Measurements from ENCODE around the gene LRIT1. TPM values are rescaled to one million over a fixed set of nuclear protein-coding genes. Genes with fewer than 3 reads are reported as not detected.
A peak's percentile ranks its signal among the peaks of the same experiment; 100 is the strongest.

The LRIT1 gene
- total and polyA plus RNA-seq, 7 experiments from 2014 or later: not detected

DNA sequence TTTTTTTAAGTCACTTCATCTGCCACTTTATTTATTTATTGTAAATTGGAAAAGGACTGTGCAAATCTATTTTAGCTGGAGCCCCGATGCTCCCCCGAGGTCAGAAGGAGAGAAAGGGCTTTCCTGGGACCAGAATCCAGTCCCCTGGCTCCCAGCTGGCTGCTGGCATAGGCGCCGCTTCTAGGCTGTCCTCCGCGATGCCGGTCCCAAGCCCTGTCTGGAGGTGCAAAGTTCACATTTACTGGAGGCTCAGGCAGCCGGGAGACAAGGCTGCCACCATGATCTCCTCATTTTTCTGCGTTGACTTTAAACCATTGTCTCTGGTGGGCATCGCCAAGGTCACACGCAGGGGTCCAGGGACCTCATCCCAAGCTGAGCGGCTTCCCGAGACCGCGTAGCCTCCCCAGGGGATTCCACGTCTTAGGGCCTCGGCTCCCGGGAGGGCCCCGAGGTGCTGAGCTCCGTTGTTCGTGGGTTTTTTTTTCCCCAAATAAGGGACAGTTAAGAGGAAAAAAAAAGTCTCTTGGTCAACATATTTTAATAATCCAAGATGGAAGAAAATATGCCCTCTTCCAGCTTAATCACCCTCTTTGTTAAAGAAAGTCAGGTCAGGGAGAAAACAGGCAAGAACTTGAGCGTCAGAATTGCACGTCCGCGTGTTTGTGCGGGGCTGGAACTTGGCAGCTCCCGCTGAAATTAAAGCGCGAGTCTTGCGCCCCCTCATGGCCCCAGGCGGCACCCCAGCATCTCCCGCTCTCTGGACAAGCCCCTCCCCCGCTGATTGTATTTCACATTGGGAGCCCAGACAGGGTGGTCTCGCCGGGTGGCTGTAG is 15.4 kb upstream of the LRIT1 start:
- ChIA-PET POLR2A (no interaction called here), CTCF (interaction anchor here (0.6 to 1.4 kb wide), 4 partner anchors 12 to 181 kb away, joined by 3 to 5 read pairs (median 4); partner anchors contain the start of gene RGR)
- Mint-ChIP-seq H3K27me3 (peaks cover 12 to 34% (median 19%) of the 10 kb centered on the region in 5 donors), H3K27ac (no peak overlapping the region), H3K4me1 (peaks cover 0 to 6% (median 4%) of the 10 kb centered on the region in 7 donors), H3K9me3 (peaks cover 0 to 2% (median 0%) of the 10 kb centered on the region in 11 donors), H3K4me3 (no peak overlapping the region), H3K36me3 (no peaks in the 10 kb centered on the region)
- intact Hi-C loops (cut with micrococcal nuclease): loop anchor here in 1 of 2 donors (1.0 kb wide), 1 partner anchor 108 kb away; no protein-coding TSS in a partner anchor
- no peaks in the 10 kb centered on the region for H3K9me3 ChIP-seq (ENCODE audit: control insufficient read depth in 2 of 3, low read length in 3 of 3)
- H3K36me3 ChIP-seq (ENCODE audit: control insufficient read depth in 2 of 3, insufficient read depth in 3 of 3, low read length in 3 of 3): no peaks in the 10 kb centered on the region
- DNase-seq (peak in 7 of 9 donors; percentile 7 to 39 (median 20)), ATAC-seq (peak; percentile 63)
- H3K4me1 ChIP-seq (ENCODE audit: control insufficient read depth in 2 of 2, insufficient read depth in 2 of 2, low read length in 2 of 2): no peaks in the 10 kb centered on the region
- H3K27me3 ChIP-seq (ENCODE audit: control insufficient read depth in 2 of 2, insufficient read depth in 2 of 2, low read length in 2 of 2): no peaks in the 10 kb centered on the region
- no peak overlapping the region for H3K4me3 ChIP-seq (ENCODE audit: low read length)
- no peak overlapping the region for H3K27ac ChIP-seq (ENCODE audit: low read depth, low read length)

DNA sequence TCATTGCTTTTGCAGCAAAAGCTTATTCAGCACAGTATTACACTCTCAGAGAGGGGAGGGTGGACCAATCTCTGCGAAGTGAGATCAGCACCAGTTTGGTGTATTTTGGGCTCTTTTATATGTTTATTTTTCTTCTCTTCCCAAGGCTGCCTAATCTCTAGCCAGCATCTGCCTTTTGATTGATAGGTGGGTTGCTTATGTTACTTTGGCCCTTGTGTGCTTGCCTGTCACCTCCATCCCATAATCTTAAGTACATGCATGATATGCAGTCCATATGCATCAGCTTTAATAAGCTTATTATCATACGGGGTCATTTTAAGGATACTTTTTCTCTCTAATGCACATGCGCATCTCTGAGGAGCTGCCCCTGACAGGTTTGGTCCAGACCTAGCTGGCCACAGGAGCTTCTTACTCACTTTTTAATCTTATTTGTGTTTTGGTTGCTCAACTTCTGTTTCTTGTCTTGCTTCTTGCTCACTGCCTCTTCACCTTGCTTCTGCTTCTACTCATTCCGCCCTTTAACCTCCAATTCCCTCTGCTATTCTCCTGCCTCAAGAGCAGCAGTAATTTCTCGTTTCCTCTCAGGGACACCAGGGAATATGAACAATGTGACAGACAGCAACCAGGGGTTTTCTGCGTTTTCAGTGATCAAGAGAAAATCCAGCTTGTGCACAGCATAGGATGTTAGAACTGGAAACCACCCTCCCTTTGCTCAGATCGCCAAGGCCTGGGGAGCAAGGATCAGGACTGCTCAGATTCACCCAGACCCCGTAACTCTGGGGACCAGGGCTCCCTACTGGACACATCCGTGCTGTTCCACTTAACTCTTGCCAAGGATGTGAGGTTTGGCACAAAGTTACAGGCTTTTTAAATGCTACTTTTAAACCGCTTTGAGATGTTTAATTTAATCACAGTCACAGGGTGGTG is 13.5 kb upstream of the LRIT1 start:
- Histone ChIP-seq H3K27me3 (ENCODE audit: control insufficient read depth in 2 of 2, insufficient read depth in 2 of 2, low read length in 2 of 2) (no peaks in the 10 kb centered on the region), H3K27ac (ENCODE audit: low read depth, low read length) (no peak overlapping the region), H3K4me3 (ENCODE audit: low read length) (no peak overlapping the region), H3K9me3 (ENCODE audit: control insufficient read depth in 2 of 3, low read length in 3 of 3) (no peaks in the 10 kb centered on the region), H3K4me1 (ENCODE audit: control insufficient read depth in 2 of 2, insufficient read depth in 2 of 2, low read length in 2 of 2) (no peaks in the 10 kb centered on the region), H3K36me3 (ENCODE audit: control insufficient read depth in 2 of 3, insufficient read depth in 3 of 3, low read length in 3 of 3) (no peaks in the 10 kb centered on the region)
- DNase-seq (no peak), ATAC-seq (no peak)
- intact Hi-C loops (cut with micrococcal nuclease): no loop called here
- H3K4me3 Mint-ChIP-seq: no peak overlapping the region
- CTCF ChIA-PET: no interaction called here
- H3K27ac Mint-ChIP-seq: no peak overlapping the region
- peaks cover 0 to 6% (median 4%) of the 10 kb centered on the region in 7 donors for H3K4me1 Mint-ChIP-seq
- H3K27me3 Mint-ChIP-seq: peaks cover 7 to 21% (median 17%) of the 10 kb centered on the region in 5 donors
- peaks cover 0 to 5% (median 0%) of the 10 kb centered on the region in 11 donors for H3K9me3 Mint-ChIP-seq
- no peaks in the 10 kb centered on the region for H3K36me3 Mint-ChIP-seq
- POLR2A ChIA-PET: no interaction called here

DNA sequence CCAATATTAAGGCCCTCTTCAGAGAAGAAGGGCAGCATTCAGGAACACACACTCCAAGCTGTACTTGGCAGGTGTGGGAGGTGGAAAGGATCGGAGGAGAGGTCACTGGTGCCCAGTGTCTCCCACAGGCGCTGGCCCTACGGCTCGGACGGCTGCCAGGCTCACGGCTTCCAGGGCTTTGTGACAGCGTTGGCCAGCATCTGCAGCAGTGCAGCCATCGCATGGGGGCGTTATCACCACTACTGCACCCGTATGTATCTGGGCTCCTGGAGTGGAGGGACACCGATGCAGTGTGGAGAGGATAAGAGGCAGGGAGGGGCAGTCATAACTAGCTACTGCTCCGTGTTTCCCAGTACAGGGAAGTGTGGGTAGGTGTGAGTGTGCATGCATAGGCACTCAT is 7.4 kb upstream of the LRIT1 start:
- no peak overlapping the region for H3K27ac Mint-ChIP-seq
- POLR2A ChIA-PET: no interaction called here
- Histone ChIP-seq H3K27ac (ENCODE audit: low read depth, low read length) (no peak overlapping the region), H3K4me1 (ENCODE audit: control insufficient read depth in 2 of 2, insufficient read depth in 2 of 2, low read length in 2 of 2) (no peaks in the 10 kb centered on the region), H3K27me3 (ENCODE audit: control insufficient read depth in 2 of 2, insufficient read depth in 2 of 2, low read length in 2 of 2) (no peaks in the 10 kb centered on the region), H3K36me3 (ENCODE audit: control insufficient read depth in 2 of 3, insufficient read depth in 3 of 3, low read length in 3 of 3) (no peaks in the 10 kb centered on the region), H3K4me3 (ENCODE audit: low read length) (no peak overlapping the region), H3K9me3 (ENCODE audit: control insufficient read depth in 2 of 3, low read length in 3 of 3) (no peaks in the 10 kb centered on the region)
- intact Hi-C loops (cut with micrococcal nuclease): no loop called here
- H3K4me3 Mint-ChIP-seq: no peak overlapping the region
- H3K4me1 Mint-ChIP-seq: no peaks in the 10 kb centered on the region
- no peak for DNase-seq
- H3K36me3 Mint-ChIP-seq: no peaks in the 10 kb centered on the region
- H3K9me3 Mint-ChIP-seq: peaks cover 0 to 5% (median 0%) of the 10 kb centered on the region in 11 donors
- H3K27me3 Mint-ChIP-seq: peaks cover 0 to 5% (median 2%) of the 10 kb centered on the region in 5 donors
- CTCF ChIA-PET: no interaction called here
- no peak for ATAC-seq

DNA sequence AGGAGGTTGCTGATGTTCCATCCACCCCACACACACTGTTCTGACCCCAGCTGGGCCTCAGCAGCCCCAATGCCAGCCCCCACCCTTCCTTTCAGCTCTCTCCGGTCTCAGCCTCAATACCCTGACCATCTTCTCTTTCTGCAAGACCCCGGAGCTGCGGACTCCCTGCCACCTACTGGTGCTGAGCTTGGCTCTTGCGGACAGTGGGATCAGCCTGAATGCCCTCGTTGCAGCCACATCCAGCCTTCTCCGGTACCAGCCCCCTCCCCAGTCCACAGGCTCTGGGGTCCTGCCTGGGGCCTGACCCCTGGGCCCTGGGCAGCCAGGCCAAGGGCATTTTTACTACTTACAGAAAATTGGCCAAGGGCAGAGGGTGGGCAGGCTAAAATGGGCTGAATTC is 6.2 kb upstream of the LRIT1 start:
- H3K4me3 Mint-ChIP-seq: no peak overlapping the region
- CTCF ChIA-PET: no interaction called here

DNA sequence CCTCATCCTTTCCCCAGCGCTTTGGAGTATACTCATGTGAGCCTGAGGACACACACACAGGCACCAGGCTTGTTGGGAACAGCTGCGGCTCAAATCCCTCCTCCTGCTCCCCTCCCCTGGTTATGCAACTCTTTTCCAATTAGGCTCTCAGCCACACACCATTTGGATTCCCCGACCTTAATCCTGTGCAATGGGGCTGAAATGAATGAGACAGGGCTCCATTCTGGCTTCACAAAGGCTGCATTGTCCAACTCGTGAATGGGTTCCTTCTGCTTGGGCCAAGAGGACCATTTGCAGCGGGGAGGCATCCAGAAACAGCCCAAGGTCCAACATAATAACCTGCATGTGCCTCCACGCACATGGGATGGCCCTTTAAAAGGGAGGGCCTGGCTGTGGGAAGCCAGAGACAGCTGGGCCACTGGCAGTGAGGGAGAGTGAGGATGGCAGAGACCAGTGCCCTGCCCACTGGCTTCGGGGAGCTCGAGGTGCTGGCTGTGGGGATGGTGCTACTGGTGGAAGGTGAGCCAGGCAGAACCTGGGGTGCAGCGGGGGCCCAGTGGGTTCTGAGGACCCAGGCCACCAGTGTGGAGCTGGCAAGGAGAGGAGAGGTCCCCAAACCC is 3.4 kb upstream of the LRIT1 start, which contains the start of gene RGR:
RGR (plus strand) TSS at position 403 of the 620 bp plus-strand sequence; CDS start at position 441, 38 bp downstream.
- intact Hi-C loops (cut with micrococcal nuclease): no loop called here
- Mint-ChIP-seq H3K9me3 (no peaks in the 10 kb centered on the region), H3K4me1 (no peaks in the 10 kb centered on the region), H3K4me3 (no peak within 1 kb of the TSS), H3K36me3 (no peaks in the 10 kb centered on the region), H3K27ac (no peak within 1 kb of the TSS), H3K27me3 (peaks cover 0 to 8% (median under 1%) of the 10 kb centered on the region in 5 donors)
- no peaks in the 10 kb centered on the region for H3K4me1 ChIP-seq (ENCODE audit: control insufficient read depth in 2 of 2, insufficient read depth in 2 of 2, low read length in 2 of 2)
- POLR2A ChIA-PET: no interaction called here
- DNase-seq (no peak), ATAC-seq (no peak)
- H3K9me3 ChIP-seq (ENCODE audit: control insufficient read depth in 2 of 3, low read length in 3 of 3): no peaks in the 10 kb centered on the region
- H3K27ac ChIP-seq (ENCODE audit: low read depth, low read length): no peak within 1 kb of the TSS
- no peaks in the 10 kb centered on the region for H3K36me3 ChIP-seq (ENCODE audit: control insufficient read depth in 2 of 3, insufficient read depth in 3 of 3, low read length in 3 of 3)
- CTCF ChIA-PET: interaction anchor here (0.6 to 1.0 kb wide), 2 partner anchors 12 to 124 kb away, joined by 4 read pairs; no protein-coding TSS in a partner anchor
- H3K4me3 ChIP-seq (ENCODE audit: low read length): no peak within 1 kb of the TSS
- H3K27me3 ChIP-seq (ENCODE audit: control insufficient read depth in 2 of 2, insufficient read depth in 2 of 2, low read length in 2 of 2): no peaks in the 10 kb centered on the region

More for the DNA sequence above, 6.2 kb upstream of the LRIT1 start:
- POLR2A ChIA-PET: no interaction called here
- Histone ChIP-seq H3K36me3 (ENCODE audit: control insufficient read depth in 2 of 3, insufficient read depth in 3 of 3, low read length in 3 of 3) (no peaks in the 10 kb centered on the region), H3K4me1 (ENCODE audit: control insufficient read depth in 2 of 2, insufficient read depth in 2 of 2, low read length in 2 of 2) (no peaks in the 10 kb centered on the region), H3K27me3 (ENCODE audit: control insufficient read depth in 2 of 2, insufficient read depth in 2 of 2, low read length in 2 of 2) (no peaks in the 10 kb centered on the region), H3K4me3 (ENCODE audit: low read length) (no peak overlapping the region), H3K27ac (ENCODE audit: low read depth, low read length) (no peak overlapping the region), H3K9me3 (ENCODE audit: control insufficient read depth in 2 of 3, low read length in 3 of 3) (no peaks in the 10 kb centered on the region)
- Mint-ChIP-seq H3K4me1 (no peaks in the 10 kb centered on the region), H3K27ac (no peak overlapping the region), H3K9me3 (peaks cover 0 to 5% (median 0%) of the 10 kb centered on the region in 11 donors), H3K27me3 (peaks cover 0 to 5% (median 3%) of the 10 kb centered on the region in 5 donors), H3K36me3 (no peaks in the 10 kb centered on the region)
- intact Hi-C loops (cut with micrococcal nuclease): no loop called here
- ATAC-seq (no peak), DNase-seq (no peak)

GRCh38 chr10:84243759-84244158 is 2.4 kb upstream of the LRIT1 start:
- Mint-ChIP-seq H3K9me3 (no peaks in the 10 kb centered on the region), H3K27ac (no peak overlapping the region), H3K4me3 (no peak overlapping the region), H3K4me1 (no peaks in the 10 kb centered on the region), H3K36me3 (no peaks in the 10 kb centered on the region), H3K27me3 (peaks cover 0 to 8% (median 7%) of the 10 kb centered on the region in 5 donors)
- POLR2A ChIA-PET: no interaction called here
- Histone ChIP-seq H3K36me3 (ENCODE audit: control insufficient read depth in 2 of 3, insufficient read depth in 3 of 3, low read length in 3 of 3) (no peaks in the 10 kb centered on the region), H3K4me3 (ENCODE audit: low read length) (no peak overlapping the region), H3K4me1 (ENCODE audit: control insufficient read depth in 2 of 2, insufficient read depth in 2 of 2, low read length in 2 of 2) (no peaks in the 10 kb centered on the region), H3K27ac (ENCODE audit: low read depth, low read length) (no peak overlapping the region), H3K27me3 (ENCODE audit: control insufficient read depth in 2 of 2, insufficient read depth in 2 of 2, low read length in 2 of 2) (no peaks in the 10 kb centered on the region), H3K9me3 (ENCODE audit: control insufficient read depth in 2 of 3, low read length in 3 of 3) (no peaks in the 10 kb centered on the region)
- no peak for ATAC-seq
- no peak for DNase-seq
- intact Hi-C loops (cut with micrococcal nuclease): no loop called here
- CTCF ChIA-PET: no interaction called here
